ENCODE measurements around the gene PPWD1. TPM values are rescaled to one million over a fixed set of nuclear protein-coding genes. Genes with fewer than 3 reads are reported as not detected.

The PPWD1 gene
- total and polyA plus RNA-seq, 10 donors, result 27.6 to 108 (median 56.4) TPM

DNA sequence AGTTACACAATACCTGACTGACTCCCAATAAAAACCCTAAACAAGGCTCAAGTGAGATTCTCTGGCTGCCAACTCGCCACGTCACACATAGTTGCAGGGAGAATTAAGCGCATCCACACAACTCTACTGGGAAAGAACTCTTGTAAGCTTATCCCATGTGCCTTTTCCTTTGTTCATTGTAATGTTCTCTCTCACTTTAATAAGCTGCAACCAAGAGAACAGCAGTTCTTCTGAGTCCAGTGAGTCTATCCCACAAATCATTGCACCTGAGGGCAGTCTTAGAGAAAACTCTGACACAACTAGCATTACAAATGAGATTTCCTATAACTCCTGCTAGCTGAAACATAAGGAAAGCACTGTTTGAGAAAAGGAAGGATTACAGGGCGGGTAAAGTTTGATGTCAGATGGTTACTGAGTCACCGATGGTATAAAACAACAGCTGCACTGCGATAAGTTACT lies 27.5 kb upstream of the PPWD1 start:
- H3K27ac ChIP-seq, result no peak overlapping the region
- H3K4me3 ChIP-seq, result no peak overlapping the region
- no peaks in the 10 kb centered on the region for H3K9me3 ChIP-seq
- 95 to 99% (median 98%) methylated on average over 6 of the region's 6 CpGs for WGBS, 5 donors
- H3K36me3 ChIP-seq, result peaks cover 0 to 1% (median 0%) of the 10 kb centered on the region in 6 donors
- H3K4me1 ChIP-seq, result no peaks in the 10 kb centered on the region
- no peak for DNase-seq
- no peaks in the 10 kb centered on the region for H3K27me3 ChIP-seq (replicated peaks in 1 of 7)
- TF ChIP-seq CTCF (IDR thresholded peaks at IDR 0.05 in 8 of 11, conservative IDR thresholded peaks at IDR 0.05 in 3 of 11), result no peak
- TF ChIP-seq POLR2AphosphoS5 (IDR thresholded peaks at IDR 0.05), result no peak
- no peak for TF ChIP-seq POLR2A (IDR thresholded peaks at IDR 0.05)
- intact Hi-C loops (cut with DNase I; ENCODE audit: low total_unique reads), result no loop called here

- Histone ChIP-seq H3K9me3 (no peaks in the 10 kb centered on the region), H3K4me3 (no peak overlapping the region), H3K36me3 (peaks cover 0 to 26% (median 0%) of the 10 kb centered on the region in 6 donors), H3K4me1 (no peaks in the 10 kb centered on the region), H3K27me3 (replicated peaks in 1 of 7) (no peaks in the 10 kb centered on the region), H3K27ac (no peak overlapping the region)
- DNase-seq, result no peak
- TF ChIP-seq CTCF (IDR thresholded peaks at IDR 0.05 in 8 of 11, conservative IDR thresholded peaks at IDR 0.05 in 3 of 11) (no peak), POLR2AphosphoS5 (IDR thresholded peaks at IDR 0.05) (no peak), POLR2A (IDR thresholded peaks at IDR 0.05) (no peak)
- intact Hi-C loops (cut with DNase I; ENCODE audit: low total_unique reads), result no loop called here
These were observed 23.3 kb upstream of the PPWD1 start for GRCh38 chr5:65539827-65540226.

- intact Hi-C loops (cut with DNase I; ENCODE audit: low total_unique reads), result no loop called here
- H3K27me3 ChIP-seq (replicated peaks in 1 of 7), result no peaks in the 10 kb centered on the region
- no peak for TF ChIP-seq POLR2AphosphoS5 (IDR thresholded peaks at IDR 0.05)
- TF ChIP-seq POLR2A (IDR thresholded peaks at IDR 0.05), result no peak
- TF ChIP-seq CTCF (IDR thresholded peaks at IDR 0.05 in 8 of 11, conservative IDR thresholded peaks at IDR 0.05 in 3 of 11), result no peak
- peaks cover 0 to 37% (median 0%) of the 10 kb centered on the region in 6 donors for H3K36me3 ChIP-seq
- H3K27ac ChIP-seq, result no peak overlapping the region
- H3K4me3 ChIP-seq, result no peak overlapping the region
- 94 to 97% (median 95%) methylated on average over 4 of the region's 4 CpGs for WGBS, 5 donors
- no peaks in the 10 kb centered on the region for H3K9me3 ChIP-seq
- H3K4me1 ChIP-seq, result no peaks in the 10 kb centered on the region
- no peak for DNase-seq
These were observed 18.6 kb upstream of the PPWD1 start for GRCh38 chr5:65544473-65544872.

DNA sequence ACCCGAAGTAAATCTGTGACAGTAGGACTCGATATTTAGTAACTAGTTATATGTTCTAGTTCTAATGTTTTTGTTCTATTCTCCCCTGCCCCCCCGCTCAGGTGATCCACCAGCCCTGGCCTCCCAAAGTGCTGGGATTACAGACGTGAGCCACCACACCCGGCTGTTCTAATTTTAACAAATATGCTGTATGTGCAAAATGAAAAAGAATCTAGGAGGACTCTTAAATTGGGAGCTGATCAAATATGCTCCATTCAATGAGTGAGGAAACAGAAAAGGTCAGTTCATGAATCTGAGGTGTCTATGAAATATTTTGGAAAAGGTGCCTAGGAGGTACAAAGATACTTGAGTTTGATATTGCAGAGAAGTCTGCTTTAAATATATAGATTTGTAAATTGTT lies 17.0 kb upstream of the PPWD1 start:
- WGBS, 5 donors, result 78 to 93% (median 90%) methylated on average over 5 of the region's 5 CpGs
- TF ChIP-seq CTCF (IDR thresholded peaks at IDR 0.05 in 8 of 11, conservative IDR thresholded peaks at IDR 0.05 in 3 of 11), result no peak
- no peak for TF ChIP-seq POLR2AphosphoS5 (IDR thresholded peaks at IDR 0.05)
- no peak for TF ChIP-seq POLR2A (IDR thresholded peaks at IDR 0.05)
- intact Hi-C loops (cut with DNase I; ENCODE audit: low total_unique reads), result no loop called here
- DNase-seq, result no peak
- Histone ChIP-seq H3K4me3 (no peak overlapping the region), H3K36me3 (peaks cover 0 to 46% (median 2%) of the 10 kb centered on the region in 6 donors), H3K27me3 (replicated peaks in 1 of 7) (no peaks in the 10 kb centered on the region), H3K27ac (no peak overlapping the region), H3K4me1 (no peaks in the 10 kb centered on the region), H3K9me3 (no peaks in the 10 kb centered on the region)

Data from spleen (tissue), 11 donors.